Gastroesophageal sphincter (tissue), 4 donors: Measurements from ENCODE around the gene BRIP1. TPM values are rescaled to one million over a fixed set of nuclear protein-coding genes. Genes with fewer than 3 reads are reported as not detected.
"Not testable (repeated sequence)": the region's sequence is repeated elsewhere in the genome, so short reads cannot be mapped to it uniquely, and the experiment has no call there.

ENCODE experiments used
- ATAC-seq: fragments of 150-250 bp; one replicate; pipeline ENCODE4 v1.9.1; 2016; ENCODE audit warnings: mild to moderate bottlenecking, moderate library complexity
- H3K27ac ChIP-seq, 4 donors: fragments of 200-600 bp; sonication (generic) in 3 of 4; 1 replicate in 3 of 4; 2 replicates in 1 of 4; pipeline ENCODE4 v1.5.1; 2016 to 2019
- H3K27me3 ChIP-seq: fragments of 200-600 bp; sonication (generic); one replicate; pipeline ENCODE4 v1.5.1; 2019
- H3K36me3 ChIP-seq, 2 donors: fragments of 200-600 bp; sonication (generic); one replicate each; pipeline ENCODE4 v1.5.1; 2019; ENCODE audit warnings: control low read depth in 1 of 2
- H3K4me1 ChIP-seq, 3 donors: fragments of 200-600 bp; sonication (generic); 1 replicate in 2 of 3; 2 replicates in 1 of 3; pipeline ENCODE4 v1.5.1; 2016 to 2019; ENCODE audit warnings: control low read depth in 2 of 3
- H3K4me3 ChIP-seq, 2 donors: fragments of 200-600 bp; sonication (generic); one replicate each; pipeline ENCODE4 v1.5.1; 2019; ENCODE audit warnings: mild to moderate bottlenecking in 1 of 2, moderate library complexity in 1 of 2
- H3K9me3 ChIP-seq, 3 donors: fragments of 200-600 bp; sonication (generic); one replicate each; pipeline ENCODE4 v1.5.1; 2017 to 2019; ENCODE audit warnings: control low read depth in 2 of 3
- EP300 ChIP-seq: sonication (generic); formaldehyde crosslinking; IDR thresholded peaks from one replicate; pipeline ENCODE4 v1.6.1; 2017; ENCODE audit warnings: antibody characterized with exemption, mild to moderate bottlenecking
- POLR2A ChIP-seq, 2 donors: fragments of 450-650 bp; IDR thresholded peaks; one replicate each; pipeline ENCODE4 v1.6.1; 2017; ENCODE audit warnings: antibody characterized with exemption in 2 of 2, mild to moderate bottlenecking in 2 of 2, moderate library complexity in 1 of 2
- POLR2AphosphoS5 ChIP-seq: sonication (generic); formaldehyde crosslinking; IDR thresholded peaks from one replicate; pipeline ENCODE4 v1.6.1; 2017; ENCODE audit warnings: antibody characterized with exemption
- WGBS, 2 donors: methylation state at CpG; one replicate each; pipeline ENCODE4 v1.1.5; 2018; ENCODE audit warnings: low coverage in 1 of 2; 5-methylcytosine and 5-hydroxymethylcytosine counted together
- total RNA-seq, 4 donors: library from RNA; depleted of rRNA; stranded (reverse); fragments of >200 nt; gene quantifications; one replicate each; pipeline ENCODE4 v1.1.0, GENCODE V29; 2016
- TF ChIP-seq, protein P1 (sequence below), 4 experiments: fragments of 200-600 bp in 2 of 4; fragments of 450-650 bp in 2 of 4; sonication (generic) in 1 of 4; IDR thresholded peaks; one replicate each; pipeline ENCODE4 v1.5.1; 2017 to 2019; ENCODE audit warnings: antibody characterized with exemption in 4 of 4, mild to moderate bottlenecking in 2 of 4, moderate library complexity in 2 of 4

Gene BRIP1
- total RNA-seq, 4 donors from 2014 or later: 0.15 to 1.1 (median 0.29) TPM

- H3K4me3 ChIP-seq: no peak overlapping the region
- H3K27me3 ChIP-seq: no peaks in the 10 kb centered on the region
- ATAC-seq: no peak
- TF ChIP-seq, protein P1, sequence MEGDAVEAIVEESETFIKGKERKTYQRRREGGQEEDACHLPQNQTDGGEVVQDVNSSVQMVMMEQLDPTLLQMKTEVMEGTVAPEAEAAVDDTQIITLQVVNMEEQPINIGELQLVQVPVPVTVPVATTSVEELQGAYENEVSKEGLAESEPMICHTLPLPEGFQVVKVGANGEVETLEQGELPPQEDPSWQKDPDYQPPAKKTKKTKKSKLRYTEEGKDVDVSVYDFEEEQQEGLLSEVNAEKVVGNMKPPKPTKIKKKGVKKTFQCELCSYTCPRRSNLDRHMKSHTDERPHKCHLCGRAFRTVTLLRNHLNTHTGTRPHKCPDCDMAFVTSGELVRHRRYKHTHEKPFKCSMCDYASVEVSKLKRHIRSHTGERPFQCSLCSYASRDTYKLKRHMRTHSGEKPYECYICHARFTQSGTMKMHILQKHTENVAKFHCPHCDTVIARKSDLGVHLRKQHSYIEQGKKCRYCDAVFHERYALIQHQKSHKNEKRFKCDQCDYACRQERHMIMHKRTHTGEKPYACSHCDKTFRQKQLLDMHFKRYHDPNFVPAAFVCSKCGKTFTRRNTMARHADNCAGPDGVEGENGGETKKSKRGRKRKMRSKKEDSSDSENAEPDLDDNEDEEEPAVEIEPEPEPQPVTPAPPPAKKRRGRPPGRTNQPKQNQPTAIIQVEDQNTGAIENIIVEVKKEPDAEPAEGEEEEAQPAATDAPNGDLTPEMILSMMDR (IDR thresholded peaks at IDR 0.05): no peak
- no peaks in the 10 kb centered on the region for H3K4me1 ChIP-seq
- 52 to 61% methylated on average over 7 of the region's 7 CpGs for WGBS, 2 donors
- H3K27ac ChIP-seq: no peak overlapping the region
- H3K9me3 ChIP-seq: no peaks in the 10 kb centered on the region
- no peaks in the 10 kb centered on the region for H3K36me3 ChIP-seq
Observed at GRCh38 chr17:61833536-61834193, 29.7 kb downstream of the BRIP1 start.

DNA sequence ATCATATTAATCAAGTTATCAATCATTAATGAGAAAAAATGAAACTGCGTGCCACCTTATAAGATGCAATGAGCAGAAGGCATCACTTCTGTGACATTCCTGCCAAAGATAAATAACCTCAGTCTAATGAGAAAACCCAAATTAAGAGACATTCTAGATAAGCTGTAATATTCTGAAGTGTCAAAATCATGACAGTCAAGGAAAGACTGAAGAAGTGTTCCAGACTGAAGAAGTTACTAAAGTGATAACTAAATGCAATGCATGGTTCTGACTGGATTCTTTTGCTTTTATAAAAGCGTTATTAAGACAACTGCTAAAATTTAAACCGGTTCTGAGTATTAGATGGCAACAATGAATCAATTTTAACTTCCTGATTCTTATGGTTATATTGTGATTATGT lies 30.9 kb downstream of the BRIP1 start:
- WGBS, 2 donors: 81 to 90% methylated on average over 3 of the region's 3 CpGs

DNA sequence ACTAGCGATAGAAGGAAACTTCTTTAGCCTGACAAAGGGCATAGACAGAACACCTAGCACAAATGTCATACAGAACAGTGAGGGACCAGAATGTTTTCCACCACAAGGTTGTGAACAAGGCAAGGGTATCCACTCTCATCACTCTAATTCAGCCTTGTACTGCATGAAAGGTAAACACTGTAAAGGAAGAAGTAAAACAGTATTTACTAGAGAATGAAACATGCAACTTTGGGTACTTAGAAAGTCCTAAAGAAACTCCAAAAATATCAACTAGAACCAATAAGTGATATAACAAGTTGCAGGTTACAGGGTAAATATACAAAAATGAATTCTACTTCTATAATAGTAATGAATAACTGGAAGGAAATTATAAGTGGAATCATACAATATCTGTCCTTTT lies 32.2 kb downstream of the BRIP1 start:
- Histone ChIP-seq H3K27me3 (no peaks in the 10 kb centered on the region), H3K4me1 (no peaks in the 10 kb centered on the region), H3K27ac (no peak overlapping the region), H3K36me3 (no peaks in the 10 kb centered on the region), H3K9me3 (peaks cover 0 to 3% (median 0%) of the 10 kb centered on the region in 3 donors), H3K4me3 (no peak overlapping the region)
- ATAC-seq: no peak
- TF ChIP-seq POLR2A (IDR thresholded peaks at IDR 0.05) (no peak), EP300 (no peak), POLR2AphosphoS5 (no peak)
- TF ChIP-seq, protein P1 (IDR thresholded peaks at IDR 0.05): no peak
- WGBS, 2 donors: 100% methylated on average over 1 of the region's 1 CpG

More for the DNA sequence above, 30.9 kb downstream of the BRIP1 start:
- peaks cover 0 to 2% (median 0%) of the 10 kb centered on the region in 3 donors for H3K9me3 ChIP-seq
- TF ChIP-seq POLR2AphosphoS5 (no peak), EP300 (no peak), POLR2A (IDR thresholded peaks at IDR 0.05) (no peak)
- TF ChIP-seq, protein P1 (IDR thresholded peaks at IDR 0.05): no peak
- no peaks in the 10 kb centered on the region for H3K27me3 ChIP-seq
- H3K36me3 ChIP-seq: no peaks in the 10 kb centered on the region
- H3K4me1 ChIP-seq: no peaks in the 10 kb centered on the region
- ATAC-seq: no peak
- H3K4me3 ChIP-seq: no peak overlapping the region
- H3K27ac ChIP-seq: no peak overlapping the region

GRCh38 chr17:61828694-61829093 lies 34.6 kb downstream of the BRIP1 start:
- H3K27ac ChIP-seq: no peak overlapping the region
- ATAC-seq: no peak
- H3K4me3 ChIP-seq: no peak overlapping the region
- WGBS, 2 donors: 63 to 76% methylated on average over 1 of the region's 1 CpG
- H3K9me3 ChIP-seq: peaks cover 0 to 3% (median 0%) of the 10 kb centered on the region in 3 donors
- H3K27me3 ChIP-seq: no peaks in the 10 kb centered on the region
- TF ChIP-seq EP300 (no peak), POLR2A (IDR thresholded peaks at IDR 0.05) (no peak), POLR2AphosphoS5 (no peak)
- TF ChIP-seq, protein P1 (IDR thresholded peaks at IDR 0.05): no peak
- H3K36me3 ChIP-seq: no peaks in the 10 kb centered on the region
- no peaks in the 10 kb centered on the region for H3K4me1 ChIP-seq

- no peaks in the 10 kb centered on the region for H3K36me3 ChIP-seq
- WGBS, 2 donors: 88 to 95% methylated on average over 6 to 8 of the region's 8 CpGs
- no peak overlapping the region for H3K27ac ChIP-seq
- H3K9me3 ChIP-seq: peaks cover 0 to 3% (median 0%) of the 10 kb centered on the region in 3 donors
- TF ChIP-seq, protein P1 (IDR thresholded peaks at IDR 0.05): no peak
- TF ChIP-seq POLR2AphosphoS5 (no peak), POLR2A (IDR thresholded peaks at IDR 0.05) (no peak), EP300 (no peak)
- H3K4me1 ChIP-seq: no peaks in the 10 kb centered on the region
- ATAC-seq: no peak
- H3K27me3 ChIP-seq: no peaks in the 10 kb centered on the region
- no peak overlapping the region for H3K4me3 ChIP-seq
Observed at GRCh38 chr17:61827649-61828395, 35.5 kb downstream of the BRIP1 start.

DNA sequence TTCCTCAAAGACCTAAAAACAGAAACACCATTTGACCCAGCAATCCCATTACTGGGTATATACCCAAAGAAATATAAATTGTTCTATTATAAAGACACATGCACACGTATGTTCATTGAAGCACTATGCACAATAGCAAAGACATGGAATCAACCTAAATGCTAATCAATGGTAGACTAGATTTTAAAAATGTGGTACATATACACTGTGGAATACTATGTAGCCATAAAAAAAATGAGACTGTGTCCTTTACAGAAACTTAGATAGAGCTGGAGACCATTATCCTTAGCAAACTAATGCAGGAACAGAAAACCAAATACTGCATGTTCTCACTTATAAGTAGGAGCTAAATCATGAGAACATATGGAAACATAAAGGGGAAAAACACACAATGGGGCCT lies 36.5 kb downstream of the BRIP1 start:
- H3K4me3 ChIP-seq, ATAC-seq, H3K4me1 ChIP-seq, H3K36me3 ChIP-seq, H3K27me3 ChIP-seq, H3K27ac ChIP-seq, H3K9me3 ChIP-seq: not testable (repeated sequence)
- WGBS, 2 donors: 89 to 93% methylated on average over 1 of the region's 1 CpG

DNA sequence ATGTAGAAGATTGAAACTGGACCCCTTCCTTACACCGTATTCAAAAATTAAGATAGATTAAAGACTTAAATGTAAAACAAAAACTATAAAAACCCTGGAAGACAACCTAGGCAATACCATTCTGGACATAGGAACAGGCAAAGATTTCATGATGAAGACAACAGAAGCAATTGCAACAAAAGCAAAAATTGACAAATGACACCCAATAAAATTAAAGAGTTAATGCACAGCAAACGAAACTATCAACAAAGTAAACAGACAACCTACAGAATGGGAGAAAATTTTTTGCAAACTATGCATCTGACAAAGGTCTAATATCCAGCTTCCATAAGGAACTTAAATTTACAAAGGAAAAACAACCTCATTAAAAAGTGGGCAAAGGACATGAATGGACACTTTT lies 37.1 kb downstream of the BRIP1 start:
- ATAC-seq, H3K27me3 ChIP-seq, H3K4me1 ChIP-seq, H3K27ac ChIP-seq, H3K36me3 ChIP-seq, H3K4me3 ChIP-seq, H3K9me3 ChIP-seq: not testable (repeated sequence)
- 79 to 86% methylated on average over 2 of the region's 2 CpGs for WGBS, 2 donors
